H1 (cell line): Measurements from ENCODE around the gene WDR90. TPM values are rescaled to one million over a fixed set of nuclear protein-coding genes. Genes with fewer than 3 reads are reported as not detected.
"Not testable (repeated sequence)": the region's sequence is repeated elsewhere in the genome, so short reads cannot be mapped to it uniquely, and the experiment has no call there.

ENCODE experiments used
- CTCF ChIA-PET: fragments of 300-600 bp; sonication (Branson Sonifier 250); formaldehyde crosslinking; loops from one replicate; lab custom pipeline; 2021; ENCODE audit not compliant: partially characterized antibody; lab: Charles Lee
- POLR2A ChIA-PET: fragments of 300-600 bp; sonication (Branson Sonifier 250); formaldehyde crosslinking; loops from one replicate; lab custom pipeline; 2021; ENCODE audit warnings: inconsistent platforms; ENCODE audit not compliant: partially characterized antibody; lab: Charles Lee
- DNase-seq, 2 experiments: peaks; one replicate each; pipeline versions ENCODE4 v3.0.0 to v3.0.0-alpha.2; 2010 to 2022; ENCODE audit warnings: low spot score in 2 of 2, low read depth in 1 of 2, mixed read lengths in 1 of 2
- FAIRE-seq: peaks from 2 replicates; lab custom pipeline; 2011; peaks lifted over from hg19 to GRCh38; lab: Jason Lieb, UNC
- H2AFZ ChIP-seq: 2 replicates; pipeline ENCODE4 v1.8.1; 2012; ENCODE audit warnings: low read length, inconsistent platforms
- H2AK5ac ChIP-seq: 2 replicates; pipeline ENCODE4 v1.6.1; 2013; ENCODE audit warnings: low read depth, low read length
- H2BK120ac ChIP-seq: replicated peaks from 2 replicates; pipeline ENCODE3; 2013; ENCODE audit warnings: low read depth, low read length, inconsistent platforms
- H2BK12ac ChIP-seq: 2 replicates; pipeline ENCODE4 v1.6.1; 2013; ENCODE audit warnings: low read depth, low read length
- H2BK15ac ChIP-seq: 2 replicates; pipeline ENCODE4 v1.6.1; 2013; ENCODE audit warnings: low read length
- H2BK20ac ChIP-seq: 2 replicates; pipeline ENCODE4 v1.6.1; 2013; ENCODE audit warnings: low read length
- H2BK5ac ChIP-seq: 2 replicates; pipeline ENCODE4 v1.6.1; 2013; ENCODE audit warnings: low read depth, low read length
- H3K14ac ChIP-seq: 2 replicates; pipeline ENCODE4 v1.6.1; 2013; ENCODE audit warnings: inconsistent platforms; ENCODE audit not compliant: insufficient read length
- H3K18ac ChIP-seq: 2 replicates; pipeline ENCODE4 v1.6.1; 2013; ENCODE audit warnings: low read length; ENCODE audit errors: extremely low read depth
- H3K23ac ChIP-seq: 2 replicates; pipeline ENCODE4 v1.6.1; 2013; ENCODE audit warnings: inconsistent platforms; ENCODE audit not compliant: insufficient read length
- H3K23me2 ChIP-seq: 2 replicates; pipeline ENCODE4 v1.6.1; 2013; ENCODE audit warnings: low read depth, low read length
- H3K27ac ChIP-seq: 2 replicates; pipeline ENCODE4 v1.6.1; 2011; ENCODE audit warnings: low read depth, low read length, inconsistent platforms
- H3K27me3 ChIP-seq, 4 experiments: replicated peaks in 1 of 4; 1 replicate in 1 of 4; 2 replicates in 3 of 4; pipeline versions ENCODE4 v1.6.1 to v1.8.1; 2011 to 2013; ENCODE audit warnings: low read length in 3 of 4, mild to moderate bottlenecking in 3 of 4, inconsistent platforms in 2 of 4, mixed read lengths in 2 of 4, moderate library complexity in 1 of 4; ENCODE audit not compliant: control insufficient read depth in 3 of 4, insufficient read depth in 3 of 4; ENCODE audit errors: extremely low read depth in 1 of 4
- H3K36me3 ChIP-seq, 4 experiments: 2 replicates each; pipeline versions ENCODE4 v1.6.1 to v1.8.1; 2011 to 2013; ENCODE audit warnings: mild to moderate bottlenecking in 4 of 4, low read length in 3 of 4, moderate library complexity in 2 of 4, control low read depth in 1 of 4, inconsistent platforms in 1 of 4; ENCODE audit not compliant: insufficient read depth in 4 of 4, control insufficient read depth in 2 of 4
- H3K4ac ChIP-seq: replicated peaks from 2 replicates; pipeline ENCODE3; 2013; ENCODE audit warnings: low read length, low read depth, mixed read lengths, inconsistent platforms; ENCODE audit not compliant: insufficient read length
- H3K4me1 ChIP-seq, 4 experiments: replicated peaks in 1 of 4; 1 replicate in 1 of 4; 2 replicates in 3 of 4; pipeline versions ENCODE4 v1.6.1 to v1.8.1; 2011 to 2013; ENCODE audit warnings: low read length in 3 of 4, inconsistent platforms in 2 of 4, mixed read lengths in 1 of 4; ENCODE audit not compliant: insufficient read depth in 4 of 4, control insufficient read depth in 3 of 4
- H3K4me2 ChIP-seq, 2 experiments: 2 replicates each; pipeline versions ENCODE4 v1.6.1 to v1.8.1; 2011 to 2013; ENCODE audit warnings: low read depth in 2 of 2, low read length in 2 of 2, control low read depth in 1 of 2, inconsistent platforms in 1 of 2, mild to moderate bottlenecking in 1 of 2; ENCODE audit not compliant: insufficient read depth in 1 of 2
- H3K4me3 ChIP-seq, 4 experiments: fragments of 200-600, 300-600 bp in 1 of 4; sonication (generic), shearing (Covaris generic), sonication (Bioruptor Twin) in 1 of 4; 2 replicates each; pipeline versions ENCODE4 v1.5.1 to v1.8.1; 2011 to 2016; ENCODE audit warnings: low read length in 4 of 4, low read depth in 3 of 4, control low read depth in 2 of 4, inconsistent platforms in 2 of 4, mild to moderate bottlenecking in 2 of 4, mixed read lengths in 1 of 4, moderate library complexity in 1 of 4; ENCODE audit not compliant: insufficient read depth in 2 of 4; ENCODE audit errors: extremely low read depth in 1 of 4
- H3K56ac ChIP-seq: replicated peaks from 2 replicates; pipeline ENCODE3; 2013; ENCODE audit warnings: low read depth, mild to moderate bottlenecking, mixed read lengths, low read length, inconsistent platforms; ENCODE audit not compliant: insufficient read length
- H3K79me1 ChIP-seq: 2 replicates; pipeline ENCODE4 v1.6.1; 2013; ENCODE audit warnings: low read depth, low read length, control low read depth
- H3K79me2 ChIP-seq, 2 experiments: 2 replicates each; pipeline versions ENCODE4 v1.6.1 to v1.8.1; 2012 to 2013; ENCODE audit warnings: low read length in 2 of 2, mild to moderate bottlenecking in 2 of 2, inconsistent platforms in 1 of 2; ENCODE audit not compliant: insufficient read depth in 2 of 2, control insufficient read depth in 1 of 2
- H3K9ac ChIP-seq, 4 experiments: replicated peaks in 1 of 4; 1 replicate in 1 of 4; 2 replicates in 3 of 4; pipeline versions ENCODE4 v1.6.1 to v1.8.1; 2011 to 2013; ENCODE audit warnings: low read depth in 3 of 4, low read length in 3 of 4, control low read depth in 2 of 4, mild to moderate bottlenecking in 2 of 4, moderate library complexity in 2 of 4, inconsistent platforms in 1 of 4; ENCODE audit errors: extremely low read depth in 1 of 4
- H3K9me3 ChIP-seq, 2 experiments: 2 replicates each; pipeline versions ENCODE4 v1.6.1 to v1.8.1; 2012 to 2013; ENCODE audit warnings: mild to moderate bottlenecking in 2 of 2, moderate library complexity in 2 of 2, control low read depth in 1 of 2, inconsistent platforms in 1 of 2, low read depth in 1 of 2, low read length in 1 of 2, mixed read lengths in 1 of 2; ENCODE audit not compliant: insufficient read depth in 2 of 2
- H4K20me1 ChIP-seq, 2 experiments: replicated peaks in 1 of 2; 2 replicates each; pipeline versions ENCODE3 to v1.8.1; 2011 to 2013; ENCODE audit warnings: inconsistent platforms in 2 of 2, low read length in 2 of 2, mild to moderate bottlenecking in 1 of 2; ENCODE audit not compliant: insufficient read depth in 2 of 2, control insufficient read depth in 1 of 2
- H4K5ac ChIP-seq: 2 replicates; pipeline ENCODE4 v1.6.1; 2013; ENCODE audit warnings: low read length, low read depth, mixed read lengths, inconsistent platforms; ENCODE audit not compliant: insufficient read length
- H4K8ac ChIP-seq: 2 replicates; pipeline ENCODE4 v1.8.0; 2013; ENCODE audit warnings: mild to moderate bottlenecking, moderate library complexity, low read length, inconsistent platforms; ENCODE audit not compliant: insufficient read depth; ENCODE audit errors: extremely low read depth
- H4K91ac ChIP-seq: replicated peaks from 2 replicates; pipeline ENCODE3; 2013; ENCODE audit warnings: low read length, mixed read lengths, inconsistent platforms; ENCODE audit not compliant: insufficient read length
- RAD21 ChIP-seq, 2 experiments: IDR thresholded peaks in 1 of 2; conservative IDR thresholded peaks in 1 of 2; 2 replicates each; pipeline ENCODE4 v1.6.1; 2011; ENCODE audit warnings: low read depth in 2 of 2, low read length in 2 of 2, improper control_type of control experiment in 1 of 2, inconsistent platforms in 1 of 2, mild to moderate bottlenecking in 1 of 2, moderate library complexity in 1 of 2
- WGBS, 2 experiments: shearing (Covaris generic) in 1 of 2; methylation state at CpG; one replicate each; pipeline versions ENCODE4 v1.1.6 to v1.1.7; 2013 to 2015; ENCODE audit warnings: low lambda C conversion rate in 2 of 2, mixed read lengths in 2 of 2, inconsistent platforms in 1 of 2, low coverage in 1 of 2, missing lambda C conversion rate in 1 of 2; ENCODE audit not compliant: insufficient replicate concordance in 2 of 2, insufficient coverage in 1 of 2, insufficient read length in 1 of 2; ENCODE audit errors: extremely low coverage in 1 of 2, missing lambda C conversion rate in 1 of 2; 5-methylcytosine and 5-hydroxymethylcytosine counted together
- polyA plus RNA-seq, 7 experiments: library from polyadenylated mRNA; depleted of rRNA in 3 of 7; stranded (reverse) in 5 of 7; unstranded in 2 of 7; fragments of >200 nt in 5 of 7; fragments of 200-250 nt in 2 of 7; gene quantifications; 1 replicate in 5 of 7; 2 replicates in 1 of 7; 4 replicates in 1 of 7; pipeline versions ENCODE4 v1.2.1 to v1.2.3, GENCODE V29; 2011 to 2013; ENCODE audit warnings: missing spikeins in 2 of 7, mixed read lengths in 2 of 7
- total RNA-seq: library from RNA; stranded (reverse); fragmentation: NEBNext Ultra II Directional; extraction: Animal tissue kit (Norgen Biotek cat#: 25700); gene quantifications from 2 replicates; pipeline ENCODE4 v1.2.1, GENCODE V29; 2021
- TF ChIP-seq, protein P1 (sequence below), 3 experiments: IDR thresholded peaks; 1 replicate in 2 of 3; 2 replicates in 1 of 3; pipeline versions ENCODE4 v1.5.1 to v1.6.1; 2011; ENCODE audit warnings: low read length in 3 of 3, mild to moderate bottlenecking in 3 of 3, inconsistent platforms in 2 of 3, low read depth in 1 of 3, moderate library complexity in 1 of 3; ENCODE audit not compliant: insufficient read depth in 1 of 3; ENCODE audit errors: control extremely low read depth in 1 of 3

Gene WDR90
- total and polyA plus RNA-seq, 2 of the 8 experiments (the other 6 are each of a cell fraction or from before 2014, with no cell fraction given): 24.0 to 47.2 TPM

DNA sequence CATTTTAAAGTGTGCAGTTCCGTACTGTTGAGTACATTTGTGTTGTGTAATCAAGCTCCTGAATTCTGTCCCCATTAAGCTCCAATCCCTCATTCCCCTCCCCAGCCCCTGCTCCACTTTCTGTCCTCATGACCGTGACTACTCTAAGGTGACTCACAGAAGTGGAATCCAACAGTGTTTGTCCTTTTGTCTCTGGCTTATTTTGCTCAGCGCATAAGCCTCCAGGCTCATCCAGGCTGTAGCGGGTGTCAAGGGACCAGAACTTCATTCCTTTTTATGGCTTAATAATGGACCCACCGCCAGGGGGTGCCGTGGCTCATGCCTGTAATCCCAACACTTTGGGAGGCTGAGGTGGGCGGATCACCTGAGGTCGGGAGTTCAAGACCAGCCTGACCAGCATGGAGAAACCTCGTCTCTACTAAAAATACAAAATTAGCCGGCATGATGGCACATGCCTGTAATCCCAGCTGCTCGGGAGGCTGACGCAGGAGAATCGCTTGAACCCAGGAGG lies 63.6 kb downstream of the WDR90 start:
- not testable (repeated sequence) for H3K79me2 ChIP-seq, H2BK5ac ChIP-seq, H2BK20ac ChIP-seq, H4K20me1 ChIP-seq, H2AK5ac ChIP-seq, H3K18ac ChIP-seq, H3K4ac ChIP-seq, H3K4me2 ChIP-seq, H3K14ac ChIP-seq, H3K4me3 ChIP-seq, H3K79me1 ChIP-seq, H2BK15ac ChIP-seq, H4K8ac ChIP-seq, H3K36me3 ChIP-seq, H3K27ac ChIP-seq, H3K9ac ChIP-seq, H3K23ac ChIP-seq, H2AFZ ChIP-seq, H4K91ac ChIP-seq, H3K56ac ChIP-seq, H3K9me3 ChIP-seq, H2BK120ac ChIP-seq, H2BK12ac ChIP-seq, H4K5ac ChIP-seq
- CTCF ChIA-PET: interaction anchor here (0.9 to 33.4 kb wide), 21 partner anchors 10 to 391 kb away, joined by 3 to 977 read pairs (median 6); partner anchors contain the start of genes ANTKMT, CCDC78, CHTF18 and CIAO3
- TF ChIP-seq, protein P1, sequence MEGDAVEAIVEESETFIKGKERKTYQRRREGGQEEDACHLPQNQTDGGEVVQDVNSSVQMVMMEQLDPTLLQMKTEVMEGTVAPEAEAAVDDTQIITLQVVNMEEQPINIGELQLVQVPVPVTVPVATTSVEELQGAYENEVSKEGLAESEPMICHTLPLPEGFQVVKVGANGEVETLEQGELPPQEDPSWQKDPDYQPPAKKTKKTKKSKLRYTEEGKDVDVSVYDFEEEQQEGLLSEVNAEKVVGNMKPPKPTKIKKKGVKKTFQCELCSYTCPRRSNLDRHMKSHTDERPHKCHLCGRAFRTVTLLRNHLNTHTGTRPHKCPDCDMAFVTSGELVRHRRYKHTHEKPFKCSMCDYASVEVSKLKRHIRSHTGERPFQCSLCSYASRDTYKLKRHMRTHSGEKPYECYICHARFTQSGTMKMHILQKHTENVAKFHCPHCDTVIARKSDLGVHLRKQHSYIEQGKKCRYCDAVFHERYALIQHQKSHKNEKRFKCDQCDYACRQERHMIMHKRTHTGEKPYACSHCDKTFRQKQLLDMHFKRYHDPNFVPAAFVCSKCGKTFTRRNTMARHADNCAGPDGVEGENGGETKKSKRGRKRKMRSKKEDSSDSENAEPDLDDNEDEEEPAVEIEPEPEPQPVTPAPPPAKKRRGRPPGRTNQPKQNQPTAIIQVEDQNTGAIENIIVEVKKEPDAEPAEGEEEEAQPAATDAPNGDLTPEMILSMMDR (IDR thresholded peaks at IDR 0.05; ENCODE audit: control extremely low read depth in 1 of 3, insufficient read depth in 1 of 3, low read depth in 1 of 3, low read length in 3 of 3): peak; percentile 38 to 55 (median 44)
- TF ChIP-seq RAD21 (IDR thresholded peaks at IDR 0.05 in 1 of 2, conservative IDR thresholded peaks at IDR 0.05 in 1 of 2; ENCODE audit: low read depth in 2 of 2, low read length in 2 of 2): peak; percentile 8 to 28; a peak in 2 of 4 replicates
- FAIRE-seq (peak; percentile 82), DNase-seq (peak in 1 of 2 experiments; percentile 89)
- POLR2A ChIA-PET: interaction anchor here (1.6 to 20.9 kb wide), 3 partner anchors 14 to 73 kb away, joined by 4 to 353 read pairs (median 7); partner anchors contain the start of genes ANTKMT, CCDC78, HAGHL and JMJD8
- peaks cover 6 to 65% (median 41%) of the 10 kb centered on the region in 4 experiments for H3K27me3 ChIP-seq
- peaks cover 0 to 19% (median 13%) of the 10 kb centered on the region in 4 experiments; a peak in 5 of 7 replicates for H3K4me1 ChIP-seq
- 59% methylated on average over 13 of the region's 13 CpGs; no CpG with 5 or more reads in 1 of the 2 experiments for WGBS, 2 experiments
- H3K23me2 ChIP-seq: peaks cover 11% of the 10 kb centered on the region; the same call in 1 of the 2 replicates
